Measurements from ENCODE around the gene SLCO4A1.

SLCO4A1 gene

GRCh38 chr20:62702895-62703852 is 60.9 kb downstream of the SLCO4A1 start:
- DNase-seq (ENCODE audit: low read depth) = no peak

GRCh38 chr20:62703853-62704228 is 61.5 kb downstream of the SLCO4A1 start:
- DNase-seq (ENCODE audit: low read depth) = no peak

- no peak for DNase-seq (ENCODE audit: low read depth)
Measured at GRCh38 chr20:62704341-62704948, 62.1 kb downstream of the SLCO4A1 start.

GRCh38 chr20:62705627-62706026 is 63.3 kb downstream of the SLCO4A1 start:
- DNase-seq (ENCODE audit: low read depth) = no peak

GRCh38 chr20:62706344-62706743 is 64.0 kb downstream of the SLCO4A1 start:
- no peak for DNase-seq (ENCODE audit: low read depth)

- no peak for DNase-seq (ENCODE audit: low read depth)
Measured at GRCh38 chr20:62706857-62707256, 64.6 kb downstream of the SLCO4A1 start.

- no peak for DNase-seq (ENCODE audit: low read depth)
Measured at GRCh38 chr20:62707276-62707920, 65.1 kb downstream of the SLCO4A1 start.

GRCh38 chr20:62707921-62708521 is 65.7 kb downstream of the SLCO4A1 start:
- DNase-seq (ENCODE audit: low read depth) = no peak

GRCh38 chr20:62708591-62709536 is 66.6 kb downstream of the SLCO4A1 start, which contains the start of gene NTSR1:
TSS of gene NTSR1 (plus strand) at chr20:62708836. CDS start at chr20:62709208, 372 bp downstream.
- no peak for DNase-seq (ENCODE audit: low read depth)

- DNase-seq (ENCODE audit: low read depth) = no peak
Measured at GRCh38 chr20:62709537-62709905, 67.2 kb downstream of the SLCO4A1 start.

GRCh38 chr20:62710221-62710885 is 68.0 kb downstream of the SLCO4A1 start:
- no peak for DNase-seq (ENCODE audit: low read depth)

GRCh38 chr20:62710886-62711702 is 68.8 kb downstream of the SLCO4A1 start:
- DNase-seq (ENCODE audit: low read depth) = no peak

- DNase-seq (ENCODE audit: low read depth) = no peak
Measured at GRCh38 chr20:62711703-62712101, 69.4 kb downstream of the SLCO4A1 start.

GRCh38 chr20:62712606-62713005 is 70.3 kb downstream of the SLCO4A1 start:
- DNase-seq (ENCODE audit: low read depth) = no peak

- DNase-seq (ENCODE audit: low read depth) = no peak
Measured at GRCh38 chr20:62714006-62714405, 71.7 kb downstream of the SLCO4A1 start.

- DNase-seq (ENCODE audit: low read depth) = no peak
Measured at GRCh38 chr20:62714799-62715198, 72.5 kb downstream of the SLCO4A1 start.

- DNase-seq (ENCODE audit: low read depth) = no peak
Measured at GRCh38 chr20:62715201-62715600, 72.9 kb downstream of the SLCO4A1 start.

- no peak for DNase-seq (ENCODE audit: low read depth)
Measured at GRCh38 chr20:62716198-62716940, 74.1 kb downstream of the SLCO4A1 start.

- DNase-seq (ENCODE audit: low read depth) = no peak
Measured at GRCh38 chr20:62716941-62717310, 74.6 kb downstream of the SLCO4A1 start.
